Endometrium (tissue), 2 donors: ENCODE measurements around the gene TFCP2L1.

Experiments used
- FAIRE-seq: peaks from 2 replicates; lab custom pipeline; 2012; peaks lifted over from hg19 to GRCh38; lab: Jason Lieb, UNC
- donor health status: control.
- donor health status: control.

TFCP2L1 gene

GRCh38 chr2:121196132-121196848 lies 88.7 kb downstream of the TFCP2L1 start:
- no peak for FAIRE-seq

GRCh38 chr2:121195036-121195435 lies 90.0 kb downstream of the TFCP2L1 start:
- FAIRE-seq = no peak

GRCh38 chr2:121194626-121195025 lies 90.4 kb downstream of the TFCP2L1 start:
- FAIRE-seq = no peak

- no peak for FAIRE-seq
Observed at GRCh38 chr2:121193185-121193584, 91.8 kb downstream of the TFCP2L1 start.

- no peak for FAIRE-seq
Observed at GRCh38 chr2:121192576-121192975, 92.4 kb downstream of the TFCP2L1 start.

- FAIRE-seq = no peak
Observed at GRCh38 chr2:121191191-121192170, 93.5 kb downstream of the TFCP2L1 start.

GRCh38 chr2:121189661-121190381 lies 95.2 kb downstream of the TFCP2L1 start:
- no peak for FAIRE-seq

GRCh38 chr2:121189011-121189410 lies 96.0 kb downstream of the TFCP2L1 start:
- no peak for FAIRE-seq

- no peak for FAIRE-seq
Observed at GRCh38 chr2:121187982-121188411, 97.0 kb downstream of the TFCP2L1 start.

- no peak for FAIRE-seq
Observed at GRCh38 chr2:121187351-121187981, 97.5 kb downstream of the TFCP2L1 start.

- FAIRE-seq = no peak
Observed at GRCh38 chr2:121186261-121186660, 98.7 kb downstream of the TFCP2L1 start.

- FAIRE-seq = no peak
Observed at GRCh38 chr2:121185571-121186074, 99.4 kb downstream of the TFCP2L1 start.

GRCh38 chr2:121185111-121185510 lies 99.9 kb downstream of the TFCP2L1 start:
- no peak for FAIRE-seq

- FAIRE-seq = no peak
Observed at GRCh38 chr2:121184248-121184862, 100.6 kb downstream of the TFCP2L1 start.

- FAIRE-seq = no peak
Observed at GRCh38 chr2:121182520-121182919, 102.5 kb downstream of the TFCP2L1 start.

GRCh38 chr2:121179467-121179866 lies 105.5 kb downstream of the TFCP2L1 start:
- no peak for FAIRE-seq

GRCh38 chr2:121178730-121179129 lies 106.3 kb downstream of the TFCP2L1 start:
- no peak for FAIRE-seq

GRCh38 chr2:121177896-121178295 lies 107.1 kb downstream of the TFCP2L1 start:
- FAIRE-seq = no peak

GRCh38 chr2:121175326-121175725 lies 109.7 kb downstream of the TFCP2L1 start:
- no peak for FAIRE-seq

GRCh38 chr2:121173806-121174205 lies 111.2 kb downstream of the TFCP2L1 start:
- no peak for FAIRE-seq

- FAIRE-seq = no peak
Observed at GRCh38 chr2:121173112-121173511, 111.9 kb downstream of the TFCP2L1 start.
